DOHH2 (cell line): ENCODE measurements around the gene COL23A1.

Experiments used
- CTCF ChIP-seq: fragments of 200-600 bp; sonication (generic); IDR thresholded peaks from one replicate; pipeline ENCODE4 v1.5.1; 2014; ENCODE audit warnings: antibody characterized with exemption, mild to moderate bottlenecking, low read depth, low read length; ENCODE audit not compliant: poor library complexity, severe bottlenecking
- EZH2phosphoT487 ChIP-seq: fragments of 200-600 bp; sonication (generic); IDR thresholded peaks from 2 replicates; pipeline ENCODE4 v1.6.1; 2017; ENCODE audit warnings: borderline replicate concordance, mild to moderate bottlenecking, antibody characterized with exemption, low read length, moderate library complexity, mixed read lengths

- TF ChIP-seq CTCF, result no peak
- TF ChIP-seq EZH2phosphoT487, result no peak
These were observed 43.0 kb downstream of the COL23A1 start for GRCh38 chr5:178547052-178547666.
